OCI-LY7 (cell line): ENCODE measurements around the gene ENDOG.
A peak's percentile ranks its signal among the peaks of the same experiment; 100 is the strongest.

Experiments
- CTCF ChIP-seq: fragments of 200-600 bp; sonication (generic); conservative IDR thresholded peaks from 2 replicates; pipeline ENCODE4 v1.5.1; 2014; ENCODE audit warnings: mild to moderate bottlenecking, antibody characterized with exemption, low read length, moderate library complexity, mixed read lengths
- EZH2phosphoT487 ChIP-seq: fragments of 200-600 bp; sonication (generic); IDR thresholded peaks from 2 replicates; pipeline ENCODE4 v1.6.1; 2018; ENCODE audit warnings: low read depth, borderline replicate concordance, mild to moderate bottlenecking, mixed run types, antibody characterized with exemption, low read length, moderate library complexity, mixed read lengths

GRCh38 chr9:128828719-128829452 is 10.6 kb downstream of the ENDOG start:
- 0 out of 2 replicates have a peak, but pooled peaks have one; percentile 9 for TF ChIP-seq CTCF
- TF ChIP-seq EZH2phosphoT487, result no peak
